IMR-90 (cell line): ENCODE data around the gene SLC35D1. TPM values are rescaled to one million over a fixed set of nuclear protein-coding genes. Genes with fewer than 3 reads are reported as not detected.

Experiments used
- ATAC-seq: fragments of 200-7000 bp; cut with Tn5 transposase; 2 replicates; pipeline ENCODE4 v1.9.1; 2020; ENCODE audit warnings: low read depth, mild to moderate bottlenecking, moderate library complexity
- BruUV-seq: library from RNA; stranded (reverse); fragments of 400-500 nt; replicated peaks from 2 replicates; lab custom pipeline; 2021; lab: Mats Ljungman, UMichigan
- CTCF ChIA-PET: fragments of 300-600 bp; formaldehyde crosslinking; extraction: SDS; loops from one replicate; lab custom pipeline; 2021; ENCODE audit warnings: antibody characterized with exemption; lab: Yijun Ruan, JAX
- POLR2A ChIA-PET: fragments of 300-600 bp; sonication (Branson Sonifier 250); formaldehyde crosslinking; loops from one replicate; lab custom pipeline; 2022; ENCODE audit warnings: antibody characterized with exemption; ENCODE audit not compliant: unreplicated experiment; lab: Charles Lee
- DNase-seq: peaks from one replicate; pipeline ENCODE4 v3.0.0; 2013
- H2AFZ ChIP-seq: replicated peaks from 2 replicates; pipeline ENCODE3; 2013; ENCODE audit warnings: low read length, mild to moderate bottlenecking; ENCODE audit not compliant: poor library complexity
- H2AK5ac ChIP-seq: 2 replicates; pipeline ENCODE4 v1.6.1; 2013; ENCODE audit warnings: low read depth, low read length, inconsistent platforms
- H2AK9ac ChIP-seq: replicated peaks from 2 replicates; pipeline ENCODE3; 2013; ENCODE audit warnings: mild to moderate bottlenecking, low read depth, low read length, moderate library complexity; ENCODE audit not compliant: poor library complexity
- H2BK120ac ChIP-seq: 2 replicates; pipeline ENCODE4 v1.6.1; 2013; ENCODE audit warnings: low read depth, low read length, inconsistent platforms
- H2BK15ac ChIP-seq: 3 replicates; pipeline ENCODE4 v1.6.1; 2013; ENCODE audit warnings: low read depth, low read length, inconsistent platforms
- H2BK20ac ChIP-seq: 2 replicates; pipeline ENCODE4 v1.6.1; 2013; ENCODE audit warnings: low read depth, mild to moderate bottlenecking, inconsistent platforms, low read length, moderate library complexity
- H2BK5ac ChIP-seq: 2 replicates; pipeline ENCODE4 v1.6.1; 2013; ENCODE audit warnings: mild to moderate bottlenecking, low read depth, low read length, inconsistent platforms; ENCODE audit not compliant: poor library complexity, severe bottlenecking
- H3K14ac ChIP-seq: replicated peaks from 2 replicates; pipeline ENCODE4 v1.6.1; 2013; ENCODE audit warnings: low read depth, low read length, inconsistent platforms
- H3K18ac ChIP-seq: 2 replicates; pipeline ENCODE4 v1.6.1; 2013; ENCODE audit warnings: low read depth, low read length, control low read depth
- H3K23ac ChIP-seq: 2 replicates; pipeline ENCODE4 v1.6.1; 2013; ENCODE audit warnings: low read depth, low read length, inconsistent platforms
- H3K27ac ChIP-seq: 2 replicates; pipeline ENCODE4 v1.5.1; 2013; ENCODE audit warnings: mild to moderate bottlenecking, control low read depth, low read length; ENCODE audit not compliant: insufficient read depth
- H3K27me3 ChIP-seq: 2 replicates; pipeline ENCODE4 v1.6.1; 2013; ENCODE audit warnings: low read length; ENCODE audit not compliant: control insufficient read depth, insufficient read depth
- H3K36me3 ChIP-seq: 2 replicates; pipeline ENCODE4 v1.6.1; 2013; ENCODE audit warnings: low read length, mixed read lengths; ENCODE audit not compliant: control insufficient read depth, insufficient read depth
- H3K4ac ChIP-seq: 2 replicates; pipeline ENCODE4 v1.6.1; 2013; ENCODE audit warnings: low read depth, low read length, inconsistent platforms
- H3K4me1 ChIP-seq: 2 replicates; pipeline ENCODE4 v1.6.1; 2013; ENCODE audit warnings: low read length, mixed read lengths; ENCODE audit not compliant: control insufficient read depth, insufficient read depth
- H3K4me2 ChIP-seq: 2 replicates; pipeline ENCODE4 v1.6.1; 2013; ENCODE audit warnings: low read depth, mild to moderate bottlenecking, control low read depth, low read length, moderate library complexity
- H3K4me3 ChIP-seq: 2 replicates; pipeline ENCODE4 v1.5.1; 2013; ENCODE audit warnings: low read depth, mild to moderate bottlenecking, control low read depth, low read length, moderate library complexity; ENCODE audit not compliant: insufficient read depth
- H3K56ac ChIP-seq: 2 replicates; pipeline ENCODE4 v1.6.1; 2013; ENCODE audit warnings: low read length, inconsistent platforms; ENCODE audit not compliant: insufficient read depth; ENCODE audit errors: extremely low read depth
- H3K79me1 ChIP-seq, 2 experiments: 2 replicates each; pipeline ENCODE4 v1.6.1; 2013; ENCODE audit warnings: low read length in 2 of 2, inconsistent platforms in 1 of 2, low read depth in 1 of 2
- H3K9ac ChIP-seq: 2 replicates; pipeline ENCODE4 v1.6.1; 2013; ENCODE audit warnings: low read depth, low read length, control low read depth
- H3K9me1 ChIP-seq: 2 replicates; pipeline ENCODE4 v1.6.1; 2013; ENCODE audit warnings: low read length, inconsistent platforms; ENCODE audit not compliant: insufficient read depth
- H3K9me3 ChIP-seq: 2 replicates; pipeline ENCODE4 v1.6.1; 2013; ENCODE audit warnings: low read length; ENCODE audit not compliant: control insufficient read depth, insufficient read depth
- H4K20me1 ChIP-seq: 2 replicates; pipeline ENCODE4 v1.6.1; 2013; ENCODE audit warnings: low read length, inconsistent platforms; ENCODE audit not compliant: insufficient read depth
- H4K5ac ChIP-seq: 2 replicates; pipeline ENCODE4 v1.6.1; 2013; ENCODE audit warnings: mild to moderate bottlenecking, low read depth, low read length, control low read depth
- H4K8ac ChIP-seq, 2 experiments: 2 replicates each; pipeline ENCODE4 v1.6.1; 2013; ENCODE audit warnings: low read depth in 2 of 2, low read length in 2 of 2, control low read depth in 1 of 2, inconsistent platforms in 1 of 2
- H4K91ac ChIP-seq: 2 replicates; pipeline ENCODE4 v1.6.1; 2013; ENCODE audit warnings: low read depth, low read length, inconsistent platforms; ENCODE audit not compliant: insufficient read depth
- BHLHE40 ChIP-seq: fragments of 150-350 bp; IDR thresholded peaks from 2 replicates; pipeline ENCODE4 v1.6.1; 2016; ENCODE audit warnings: mild to moderate bottlenecking, low read depth, low read length
- CEBPB ChIP-seq: IDR thresholded peaks from 2 replicates; pipeline ENCODE4 v1.6.1; 2012; ENCODE audit warnings: low read depth, low read length, improper control_type of control experiment
- CHD1 ChIP-seq: IDR thresholded peaks from 2 replicates; pipeline ENCODE4 v1.6.1; 2012; ENCODE audit warnings: low read depth, low read length, improper control_type of control experiment
- CTCF ChIP-seq: conservative IDR thresholded peaks from 2 replicates; pipeline ENCODE4 v1.5.1; 2012; ENCODE audit warnings: mild to moderate bottlenecking, low read depth, low read length, improper control_type of control experiment
- ELK1 ChIP-seq: fragments of 150-350 bp; IDR thresholded peaks from 2 replicates; pipeline ENCODE4 v1.6.1; 2016; ENCODE audit warnings: low read depth, mild to moderate bottlenecking, low read length, moderate library complexity, borderline replicate concordance
- FOS ChIP-seq: fragments of 150-350 bp; IDR thresholded peaks from 2 replicates; pipeline ENCODE4 v1.6.1; 2016; ENCODE audit warnings: low read depth, low read length
- MAFK ChIP-seq: IDR thresholded peaks from 2 replicates; pipeline ENCODE4 v1.6.1; 2012; ENCODE audit warnings: low read depth, low read length, improper control_type of control experiment
- MAZ ChIP-seq: IDR thresholded peaks from 2 replicates; pipeline ENCODE4 v1.6.1; 2012; ENCODE audit warnings: low read depth, mild to moderate bottlenecking, low read length, improper control_type of control experiment, moderate library complexity, borderline replicate concordance
- MXI1 ChIP-seq: IDR thresholded peaks from 2 replicates; pipeline ENCODE4 v1.6.1; 2012; ENCODE audit warnings: low read depth, mild to moderate bottlenecking, low read length, moderate library complexity, borderline replicate concordance
- NFE2L2 ChIP-seq: fragments of 150-350 bp; IDR thresholded peaks from 2 replicates; pipeline ENCODE4 v1.6.1; 2016; ENCODE audit warnings: low read depth, mild to moderate bottlenecking, low read length
- POLR2A ChIP-seq: IDR thresholded peaks from 2 replicates; pipeline ENCODE4 v1.6.1; 2012; ENCODE audit warnings: mild to moderate bottlenecking, low read depth, low read length
- RAD21 ChIP-seq: IDR thresholded peaks from 2 replicates; pipeline ENCODE4 v1.6.1; 2012; ENCODE audit warnings: low read length, improper control_type of control experiment
- RCOR1 ChIP-seq: IDR thresholded peaks from 2 replicates; pipeline ENCODE4 v1.6.1; 2012; ENCODE audit warnings: mild to moderate bottlenecking, low read length, improper control_type of control experiment; ENCODE audit not compliant: insufficient replicate concordance
- RFX5 ChIP-seq: IDR thresholded peaks from 2 replicates; pipeline ENCODE4 v1.8.0; 2012; ENCODE audit warnings: low read depth, mild to moderate bottlenecking, low read length, moderate library complexity
- SMC3 ChIP-seq: fragments of 150-350 bp; IDR thresholded peaks from 2 replicates; pipeline ENCODE4 v1.6.1; 2016; ENCODE audit warnings: low read depth, mild to moderate bottlenecking, antibody characterized with exemption, low read length, moderate library complexity
- USF2 ChIP-seq: fragments of 150-350 bp; IDR thresholded peaks from 2 replicates; pipeline ENCODE4 v1.6.1; 2017; ENCODE audit warnings: mild to moderate bottlenecking, antibody characterized with exemption, low read length, low read depth
- WGBS, 2 experiments: methylation state at CpG; one replicate each; pipeline versions ENCODE4 v1.1.5 to v1.1.7; 2013; ENCODE audit warnings: missing lambda C conversion rate in 2 of 2; ENCODE audit not compliant: insufficient read length in 1 of 2; ENCODE audit errors: extremely low coverage in 2 of 2; 5-methylcytosine and 5-hydroxymethylcytosine counted together
- dilution Hi-C: fragments of 300-500 bp; cut with HindIII; formaldehyde crosslinking; loops from one replicate; pipeline ENCODE4 v1.14.3; 2018; ENCODE audit warnings: low sequenced_read_pairs; ENCODE audit not compliant: unreplicated experiment
- in situ Hi-C: fragments of 300-500 bp; cut with MboI; formaldehyde crosslinking; loops from 3 replicates; pipeline ENCODE4 v1.14.3; 2019; ENCODE audit warnings: low sequenced_read_pairs, inconsistent platforms, mixed read lengths
- intact Hi-C: fragments of 100-400 bp; cut with micrococcal nuclease; formaldehyde crosslinking; loops from 2 replicates; pipeline ENCODE4 v1.10.0; 2022
- polyA plus RNA-seq, 3 experiments: library from polyadenylated mRNA; depleted of rRNA; stranded (reverse); fragments of >200 nt; gene quantifications; 2 replicates each; pipeline ENCODE4 v1.2.3, GENCODE V29; 2012; ENCODE audit warnings: low replicate concordance in 1 of 3
- total RNA-seq: library from RNA; depleted of rRNA; stranded (reverse); fragments of >200 nt; gene quantifications from 2 replicates; pipeline ENCODE4 v1.2.3, GENCODE V29; 2012

The SLC35D1 gene
- total and polyA plus RNA-seq, 2 of the 4 experiments (the other 2 are of a cell fraction) = 7.2 to 16.3 TPM

GRCh38 chr1:66981679-66982078 lies 72.3 kb downstream of the SLC35D1 start:
- Histone ChIP-seq H3K36me3 (peaks cover 16% of the 10 kb centered on the region), H4K91ac (no peak overlapping the region), H3K79me1 (peaks cover 0 to 5% of the 10 kb centered on the region in 2 experiments; a peak in 3 of 4 replicates), H3K9me1 (no peaks in the 10 kb centered on the region), H3K27ac (no peak overlapping the region), H2AFZ (no peak overlapping the region), H2BK20ac (no peak overlapping the region), H2BK15ac (no peak overlapping the region), H4K8ac (no peak overlapping the region), H3K9me3 (no peaks in the 10 kb centered on the region), H3K14ac (no peak overlapping the region), H3K4ac (no peak overlapping the region), H3K4me3 (no peak overlapping the region), H3K23ac (no peak overlapping the region), H2BK5ac (no peak overlapping the region), H3K56ac (no peak overlapping the region), H3K18ac (no peak overlapping the region), H3K9ac (no peak overlapping the region), H3K4me1 (no peaks in the 10 kb centered on the region), H2AK5ac (no peak overlapping the region), H2AK9ac (no peak overlapping the region), H4K20me1 (no peaks in the 10 kb centered on the region; the same call in 1 of the 2 replicates), H2BK120ac (no peak overlapping the region), H3K4me2 (peak overlapping the region; percentile 69; the same call in 1 of the 2 replicates), H4K5ac (no peak overlapping the region), H3K27me3 (no peaks in the 10 kb centered on the region)
- ATAC-seq (peak; percentile 53; the same call in 1 of the 2 replicates), DNase-seq (peak; percentile 18)
- CTCF ChIA-PET = interaction anchor here (1.0 to 1.5 kb wide), 3 partner anchors 14 to 79 kb away, joined by 3 to 5 read pairs (median 3); no protein-coding TSS in a partner anchor
- intact Hi-C loops = loop anchor here (5.0 kb wide), 1 partner anchor 214 kb away; no protein-coding TSS in a partner anchor
- dilution Hi-C loops = no loop called here
- in situ Hi-C loops = no loop called here
- WGBS, 2 experiments = no CpG with 5 or more reads among the region's 4 CpGs
- POLR2A ChIA-PET = no interaction called here
- TF ChIP-seq BHLHE40 = no peak
- no peak for TF ChIP-seq RFX5
- no peak for TF ChIP-seq MAZ
- TF ChIP-seq MXI1 = no peak
- no peak for TF ChIP-seq RAD21
- no peak for TF ChIP-seq FOS
- TF ChIP-seq RCOR1 = no peak
- TF ChIP-seq CEBPB = no peak
- TF ChIP-seq CTCF = no peak
- TF ChIP-seq NFE2L2 = no peak
- TF ChIP-seq CHD1 = no peak
- TF ChIP-seq MAFK = no peak
- TF ChIP-seq SMC3 = no peak
- TF ChIP-seq USF2 = no peak
- no peak for TF ChIP-seq POLR2A
- no peak for TF ChIP-seq ELK1
- BruUV-seq = no TSS peak
